Neural crest cell (in vitro differentiated cells): ENCODE results near the gene ASAP2. TPM values are rescaled to one million over a fixed set of nuclear protein-coding genes. Genes with fewer than 3 reads are reported as not detected.

Source experiments
- DNase-seq: peaks from one replicate; pipeline ENCODE4 v3.0.0; 2021; ENCODE audit warnings: low read depth, mixed read lengths, low spot score
- H3K27ac Mint-ChIP-seq: one replicate; pipeline ENCODE4 v1.8.0; 2021; ENCODE audit warnings: mild to moderate bottlenecking, mixed read lengths; ENCODE audit not compliant: unreplicated experiment
- H3K27me3 Mint-ChIP-seq: 2 replicates; pipeline ENCODE4 v1.8.0; 2021; ENCODE audit warnings: low read depth, mild to moderate bottlenecking, mixed read lengths
- H3K36me3 Mint-ChIP-seq: 2 replicates; pipeline ENCODE4 v1.8.0; 2021; ENCODE audit warnings: low read depth, mild to moderate bottlenecking, mixed read lengths
- H3K4me1 Mint-ChIP-seq: 2 replicates; pipeline ENCODE4 v1.8.0; 2021; ENCODE audit warnings: mixed read lengths
- H3K4me3 Mint-ChIP-seq: one replicate; pipeline ENCODE4 v1.8.0; 2021; ENCODE audit warnings: mild to moderate bottlenecking, mixed read lengths
- H3K9me3 Mint-ChIP-seq: 2 replicates; pipeline ENCODE4 v1.8.0; 2021; ENCODE audit warnings: mixed read lengths
- total RNA-seq: library from RNA; stranded (reverse); gene quantifications from 2 replicates; pipeline ENCODE4 v1.2.1, GENCODE V29; 2021
- TF ChIP-seq, protein P1 (sequence below): fragments of 200-600 bp; sonication (generic); conservative IDR thresholded peaks from 2 replicates; pipeline ENCODE4 v1.5.0; 2021; ENCODE audit warnings: antibody characterized with exemption, mild to moderate bottlenecking

Gene ASAP2
- total RNA-seq, 1 donor from 2014 or later, result 48.6 TPM

- TF ChIP-seq, protein P1, sequence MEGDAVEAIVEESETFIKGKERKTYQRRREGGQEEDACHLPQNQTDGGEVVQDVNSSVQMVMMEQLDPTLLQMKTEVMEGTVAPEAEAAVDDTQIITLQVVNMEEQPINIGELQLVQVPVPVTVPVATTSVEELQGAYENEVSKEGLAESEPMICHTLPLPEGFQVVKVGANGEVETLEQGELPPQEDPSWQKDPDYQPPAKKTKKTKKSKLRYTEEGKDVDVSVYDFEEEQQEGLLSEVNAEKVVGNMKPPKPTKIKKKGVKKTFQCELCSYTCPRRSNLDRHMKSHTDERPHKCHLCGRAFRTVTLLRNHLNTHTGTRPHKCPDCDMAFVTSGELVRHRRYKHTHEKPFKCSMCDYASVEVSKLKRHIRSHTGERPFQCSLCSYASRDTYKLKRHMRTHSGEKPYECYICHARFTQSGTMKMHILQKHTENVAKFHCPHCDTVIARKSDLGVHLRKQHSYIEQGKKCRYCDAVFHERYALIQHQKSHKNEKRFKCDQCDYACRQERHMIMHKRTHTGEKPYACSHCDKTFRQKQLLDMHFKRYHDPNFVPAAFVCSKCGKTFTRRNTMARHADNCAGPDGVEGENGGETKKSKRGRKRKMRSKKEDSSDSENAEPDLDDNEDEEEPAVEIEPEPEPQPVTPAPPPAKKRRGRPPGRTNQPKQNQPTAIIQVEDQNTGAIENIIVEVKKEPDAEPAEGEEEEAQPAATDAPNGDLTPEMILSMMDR, result no peak
- H3K4me1 Mint-ChIP-seq, result peaks cover 20% of the 10 kb centered on the region
- no peaks in the 10 kb centered on the region for H3K27me3 Mint-ChIP-seq
- no peaks in the 10 kb centered on the region for H3K9me3 Mint-ChIP-seq
- DNase-seq, result no peak
- no peaks in the 10 kb centered on the region for H3K36me3 Mint-ChIP-seq
- H3K4me3 Mint-ChIP-seq, result no peak overlapping the region
- no peak overlapping the region for H3K27ac Mint-ChIP-seq
Observed at GRCh38 chr2:9189901-9190300, 16.7 kb upstream of the ASAP2 start.

GRCh38 chr2:9191041-9191481 is 15.6 kb upstream of the ASAP2 start:
- Mint-ChIP-seq H3K27me3 (no peaks in the 10 kb centered on the region), H3K4me3 (no peak overlapping the region), H3K27ac (peak overlapping the region; percentile 70), H3K4me1 (peaks cover 20% of the 10 kb centered on the region), H3K9me3 (no peaks in the 10 kb centered on the region), H3K36me3 (no peaks in the 10 kb centered on the region)
- DNase-seq, result peak; percentile 30
- TF ChIP-seq, protein P1, result no peak

- H3K36me3 Mint-ChIP-seq, result no peaks in the 10 kb centered on the region
- H3K4me1 Mint-ChIP-seq, result peaks cover 20% of the 10 kb centered on the region
- H3K27me3 Mint-ChIP-seq, result no peaks in the 10 kb centered on the region
- H3K9me3 Mint-ChIP-seq, result no peaks in the 10 kb centered on the region
- DNase-seq, result no peak
- H3K4me3 Mint-ChIP-seq, result no peak overlapping the region
- TF ChIP-seq, protein P1, result no peak
- no peak overlapping the region for H3K27ac Mint-ChIP-seq
Observed at GRCh38 chr2:9192712-9193111, 13.9 kb upstream of the ASAP2 start.

DNA sequence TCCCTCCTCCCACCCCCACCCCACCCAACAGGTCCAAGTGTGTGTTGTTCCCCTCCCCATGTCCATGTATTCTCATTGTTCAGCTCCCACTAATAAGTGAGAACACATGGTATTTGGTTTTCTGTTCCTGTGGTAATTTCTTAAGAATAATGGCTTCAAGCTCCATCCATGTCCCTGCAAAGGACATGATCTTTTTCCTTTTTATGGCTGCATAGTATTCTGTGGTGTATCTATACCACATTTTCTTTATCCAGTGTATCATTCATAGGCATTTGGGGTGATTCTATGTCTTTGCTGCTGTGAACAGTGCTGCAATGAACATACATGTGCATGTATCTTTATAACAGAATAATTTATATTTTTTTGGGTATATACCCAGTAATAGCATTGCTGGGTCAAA is 12.3 kb upstream of the ASAP2 start:
- H3K27ac Mint-ChIP-seq, result no peak overlapping the region

DNA sequence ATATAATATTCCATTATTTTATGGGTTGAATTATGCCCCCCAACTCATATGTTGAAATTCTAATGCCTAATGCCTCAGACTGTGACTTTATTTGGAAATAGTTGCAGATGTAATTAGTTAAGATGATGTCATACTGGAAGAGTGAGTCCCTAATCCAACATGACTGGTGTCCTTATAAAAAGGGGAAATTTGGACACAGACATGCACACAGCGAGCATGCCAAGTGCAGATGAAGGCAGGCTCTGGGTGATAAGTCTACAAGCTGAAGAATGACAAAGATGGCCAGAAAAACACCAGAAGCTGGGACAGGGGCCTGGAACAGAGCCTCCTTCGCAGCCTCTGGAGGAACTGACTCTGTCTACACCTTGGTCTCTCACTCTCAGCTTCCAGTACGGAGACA is 10.0 kb upstream of the ASAP2 start:
- no peaks in the 10 kb centered on the region for H3K36me3 Mint-ChIP-seq
- H3K4me3 Mint-ChIP-seq, result no peak overlapping the region
- DNase-seq, result no peak
- H3K27me3 Mint-ChIP-seq, result no peaks in the 10 kb centered on the region
- no peak overlapping the region for H3K27ac Mint-ChIP-seq
- peaks cover 27% of the 10 kb centered on the region for H3K4me1 Mint-ChIP-seq
- no peaks in the 10 kb centered on the region for H3K9me3 Mint-ChIP-seq
- TF ChIP-seq, protein P1, result no peak

More for the DNA sequence above, 12.3 kb upstream of the ASAP2 start:
- TF ChIP-seq, protein P1, result no peak
- H3K4me3 Mint-ChIP-seq, result no peak overlapping the region
- H3K27me3 Mint-ChIP-seq, result no peaks in the 10 kb centered on the region
- peaks cover 24% of the 10 kb centered on the region for H3K4me1 Mint-ChIP-seq
- no peak for DNase-seq
- no peaks in the 10 kb centered on the region for H3K9me3 Mint-ChIP-seq
- no peaks in the 10 kb centered on the region for H3K36me3 Mint-ChIP-seq

DNA sequence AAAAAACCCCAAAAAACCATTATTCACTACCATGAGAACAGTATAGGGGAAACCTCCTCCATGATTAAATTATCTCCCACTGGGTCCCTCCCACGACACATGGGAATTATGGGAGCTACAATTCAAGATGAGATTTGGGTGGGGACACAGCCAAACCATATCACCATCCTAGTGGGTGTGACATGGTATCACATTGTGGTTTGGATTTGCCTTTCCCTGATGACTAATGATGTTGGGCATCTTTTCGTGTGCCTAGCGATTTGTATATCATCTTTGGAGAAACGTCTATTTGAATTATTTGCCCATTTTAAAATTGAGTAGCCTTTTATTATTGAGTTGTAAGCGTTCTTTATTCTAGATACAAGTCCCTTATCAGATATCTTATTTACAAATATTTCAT is 8.7 kb upstream of the ASAP2 start:
- H3K36me3 Mint-ChIP-seq, result no peaks in the 10 kb centered on the region
- H3K27ac Mint-ChIP-seq, result no peak overlapping the region
- H3K27me3 Mint-ChIP-seq, result no peaks in the 10 kb centered on the region
- DNase-seq, result no peak
- H3K4me1 Mint-ChIP-seq, result peaks cover 25% of the 10 kb centered on the region
- H3K4me3 Mint-ChIP-seq, result no peak overlapping the region
- no peaks in the 10 kb centered on the region for H3K9me3 Mint-ChIP-seq
- TF ChIP-seq, protein P1, result no peak
